Mammary epithelial cell (primary cell): ENCODE data around the gene NLGN1.

Source experiments
- EZH2 ChIP-seq: IDR thresholded peaks from 2 replicates; pipeline ENCODE4 v1.6.1; 2012; ENCODE audit warnings: low read length, inconsistent platforms, borderline replicate concordance
- TF ChIP-seq, protein P1 (sequence below), 2 donors: IDR thresholded peaks in 1 of 2; conservative IDR thresholded peaks in 1 of 2; 2 replicates each; pipeline ENCODE4 v1.5.1; 2011 to 2012; ENCODE audit warnings: inconsistent platforms in 2 of 2, low read length in 2 of 2, mild to moderate bottlenecking in 2 of 2, control low read depth in 1 of 2, low read depth in 1 of 2; ENCODE audit not compliant: insufficient read depth in 1 of 2; ENCODE audit errors: extremely low read depth in 1 of 2

DNA sequence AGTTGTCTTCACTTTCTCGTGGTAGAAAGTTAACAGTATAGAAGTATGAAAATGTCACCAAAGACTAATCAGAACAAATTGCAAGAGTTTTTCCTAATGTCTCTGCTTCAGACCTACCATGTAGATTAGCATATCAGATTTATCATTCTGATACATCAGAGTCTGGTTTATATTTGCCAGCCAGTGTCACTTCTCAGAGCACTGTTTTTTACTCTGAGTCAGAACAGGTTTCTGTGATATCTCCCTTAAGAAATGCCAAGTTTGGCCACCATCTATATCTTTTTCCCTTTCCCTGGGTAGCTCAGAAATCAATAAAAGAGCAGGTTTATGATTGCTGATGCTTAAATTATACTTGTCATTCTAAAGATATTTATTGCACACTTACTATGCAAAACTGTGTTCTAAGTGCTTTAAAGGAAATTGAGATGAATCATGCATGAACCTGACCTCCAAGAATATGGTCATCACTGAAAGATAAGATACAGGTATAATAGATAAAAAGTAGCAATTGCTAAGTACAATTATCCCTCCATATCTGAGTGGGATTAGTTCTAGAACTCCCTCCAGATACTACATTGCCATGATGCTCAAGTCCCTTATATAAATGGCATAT is 788.9 kb downstream of the NLGN1 start:
- TF ChIP-seq, protein P1, sequence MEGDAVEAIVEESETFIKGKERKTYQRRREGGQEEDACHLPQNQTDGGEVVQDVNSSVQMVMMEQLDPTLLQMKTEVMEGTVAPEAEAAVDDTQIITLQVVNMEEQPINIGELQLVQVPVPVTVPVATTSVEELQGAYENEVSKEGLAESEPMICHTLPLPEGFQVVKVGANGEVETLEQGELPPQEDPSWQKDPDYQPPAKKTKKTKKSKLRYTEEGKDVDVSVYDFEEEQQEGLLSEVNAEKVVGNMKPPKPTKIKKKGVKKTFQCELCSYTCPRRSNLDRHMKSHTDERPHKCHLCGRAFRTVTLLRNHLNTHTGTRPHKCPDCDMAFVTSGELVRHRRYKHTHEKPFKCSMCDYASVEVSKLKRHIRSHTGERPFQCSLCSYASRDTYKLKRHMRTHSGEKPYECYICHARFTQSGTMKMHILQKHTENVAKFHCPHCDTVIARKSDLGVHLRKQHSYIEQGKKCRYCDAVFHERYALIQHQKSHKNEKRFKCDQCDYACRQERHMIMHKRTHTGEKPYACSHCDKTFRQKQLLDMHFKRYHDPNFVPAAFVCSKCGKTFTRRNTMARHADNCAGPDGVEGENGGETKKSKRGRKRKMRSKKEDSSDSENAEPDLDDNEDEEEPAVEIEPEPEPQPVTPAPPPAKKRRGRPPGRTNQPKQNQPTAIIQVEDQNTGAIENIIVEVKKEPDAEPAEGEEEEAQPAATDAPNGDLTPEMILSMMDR (conservative IDR thresholded peaks at IDR 0.05 in 1 of 2, IDR thresholded peaks at IDR 0.05 in 1 of 2; ENCODE audit: extremely low read depth in 1 of 2, insufficient read depth in 1 of 2, low read depth in 1 of 2, low read length in 2 of 2), result no peak
- TF ChIP-seq EZH2, result no peak
